Left renal pelvis (tissue), 4 donors: ENCODE data around the gene LCE5A. TPM values are rescaled to one million over a fixed set of nuclear protein-coding genes. Genes with fewer than 3 reads are reported as not detected.
"Not testable (repeated sequence)": the region's sequence is repeated elsewhere in the genome, so short reads cannot be mapped to it uniquely, and the experiment has no call there.

Experiments used
- DNase-seq, 4 donors: peaks; one replicate each; pipeline ENCODE4 v3.0.0-alpha.2; 2013; ENCODE audit warnings: low read depth in 4 of 4, low spot score in 3 of 4
- polyA plus RNA-seq, 4 donors: library from polyadenylated mRNA; unstranded; fragments of 120-200 nt; gene quantifications; one replicate each; pipeline ENCODE4 v1.2.1, GENCODE V29; 2013; ENCODE audit not compliant: insufficient read length in 4 of 4

Gene LCE5A
- not detected for polyA plus RNA-seq

DNA sequence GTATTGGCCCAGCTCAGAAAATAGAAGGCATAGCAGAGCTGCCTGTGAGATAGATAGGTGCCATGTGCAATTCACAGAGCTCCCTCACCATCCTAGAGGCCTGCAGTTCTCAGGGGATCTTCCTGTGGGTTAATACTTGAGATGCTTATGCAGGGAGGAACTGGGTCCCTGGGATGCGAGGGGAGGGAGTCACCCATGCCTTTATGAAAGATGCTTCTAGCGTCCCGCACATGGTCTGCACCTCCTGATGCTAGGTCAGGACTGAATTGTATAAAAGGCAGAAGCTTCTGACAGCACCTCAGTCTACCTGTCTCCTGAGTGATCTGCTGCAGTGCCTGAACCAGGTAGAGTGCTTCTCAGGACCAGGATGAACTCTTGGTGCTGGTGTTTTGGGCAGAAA lies at the start of gene LCE5A:
Gene LCE5A (plus strand): TSS at position 301 of the 400 bp plus-strand sequence. CDS start 732 bp downstream, outside the sequence.
- no peak for DNase-seq

DNA sequence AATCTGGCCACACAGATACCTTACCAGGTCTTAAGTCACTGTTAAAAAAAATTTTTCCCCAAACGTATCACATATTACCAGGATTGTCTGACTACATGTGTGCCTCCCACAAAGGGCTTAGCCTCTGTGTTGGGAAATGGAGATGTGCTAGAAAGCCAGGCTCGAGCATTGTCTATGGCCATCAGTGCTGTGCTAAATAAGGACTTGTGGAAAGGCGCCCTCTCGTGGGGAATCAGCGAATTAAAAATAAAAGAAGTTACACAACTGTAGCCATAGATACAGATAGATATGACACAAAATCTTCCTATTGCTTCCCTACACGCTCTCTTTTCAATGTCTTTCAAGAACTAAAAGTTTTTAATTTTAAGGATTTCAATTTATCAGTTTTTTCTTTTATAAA lies 49.1 kb upstream of the LCE5A start:
- no peak for DNase-seq

DNA sequence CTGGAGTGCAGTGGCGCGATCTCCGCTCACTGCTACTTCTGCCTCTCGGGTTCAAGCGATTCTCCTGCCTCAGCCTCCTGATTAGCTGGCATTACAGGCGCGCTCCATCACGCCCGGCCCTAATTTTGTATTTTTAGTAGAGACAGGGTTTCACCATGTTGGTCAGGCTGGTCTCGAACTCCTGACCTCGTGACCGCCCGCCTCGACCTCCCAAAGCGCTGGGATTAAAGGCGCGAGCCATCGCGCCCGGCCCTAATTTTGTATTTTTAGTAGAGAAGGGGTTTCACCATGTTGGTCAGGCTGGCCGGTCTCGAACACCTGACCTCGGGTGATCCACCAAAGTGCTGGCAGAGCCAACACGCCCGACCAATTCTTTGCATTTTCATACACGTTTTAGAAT lies 48.0 kb upstream of the LCE5A start:
- no peak for DNase-seq

DNA sequence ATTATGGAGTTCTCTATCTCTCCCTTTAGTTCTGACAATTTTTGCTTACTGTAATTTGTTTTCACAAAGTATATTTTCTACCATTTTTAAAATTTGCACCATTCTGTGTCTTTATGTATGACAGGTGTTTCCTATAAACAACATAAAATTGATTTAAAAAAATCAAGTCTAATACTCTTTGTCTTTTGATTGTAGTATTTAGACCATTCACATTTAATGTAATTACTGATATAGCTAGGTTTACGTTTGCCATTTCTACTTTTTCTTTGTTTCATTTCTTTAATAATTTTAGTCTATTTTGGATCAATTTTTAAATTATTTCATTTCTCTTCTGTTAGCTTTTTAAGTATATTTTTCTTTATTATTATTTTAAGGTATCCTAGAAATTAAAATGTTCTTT lies 44.4 kb upstream of the LCE5A start:
- DNase-seq = no peak

GRCh38 chr1:152473887-152474537 lies 36.6 kb upstream of the LCE5A start:
- DNase-seq = no peak

DNA sequence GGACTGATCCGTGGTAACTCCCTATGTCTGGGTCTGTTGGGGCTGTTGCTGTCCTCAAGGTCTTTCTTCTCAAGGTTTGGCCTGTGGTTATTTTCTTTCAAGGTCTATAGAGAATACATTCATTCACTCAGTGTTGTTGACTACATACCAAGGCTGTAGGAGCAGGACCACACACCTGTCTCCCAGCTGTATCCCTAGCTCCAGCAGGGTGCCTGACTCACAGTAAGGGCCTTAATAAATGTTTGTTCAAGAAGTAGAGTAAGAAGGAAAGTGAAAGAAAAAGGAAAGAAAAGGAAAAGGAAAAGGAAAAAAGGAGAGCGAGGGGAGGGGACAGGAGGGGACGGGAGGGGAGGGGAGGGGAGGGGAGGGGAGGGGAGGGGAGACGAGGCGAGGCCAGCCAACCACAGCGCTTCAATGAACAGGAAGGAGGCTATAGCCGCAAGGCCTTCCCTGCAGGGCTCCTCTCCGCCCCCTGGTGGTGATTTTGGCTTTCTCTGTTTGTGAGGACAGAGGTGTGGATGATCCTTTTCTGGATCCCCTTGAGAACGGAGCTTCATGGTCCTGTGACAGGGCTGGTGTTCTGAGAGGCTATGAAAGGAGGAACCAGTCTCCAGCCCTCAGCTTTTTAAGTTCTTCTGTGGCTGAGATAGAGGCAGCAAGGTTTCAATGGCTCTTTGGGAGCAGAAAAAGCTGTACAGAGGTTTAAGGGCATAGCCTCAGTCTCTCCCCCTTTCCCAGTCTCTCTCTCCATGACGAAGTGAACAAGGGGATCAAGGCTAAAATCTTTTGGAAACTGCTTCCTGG lies 30.6 kb upstream of the LCE5A start:
- no peak for DNase-seq

GRCh38 chr1:152481869-152482664 lies 28.5 kb upstream of the LCE5A start:
- no peak for DNase-seq

- no peak for DNase-seq
Observed at GRCh38 chr1:152486400-152487006, 24.1 kb upstream of the LCE5A start.

DNA sequence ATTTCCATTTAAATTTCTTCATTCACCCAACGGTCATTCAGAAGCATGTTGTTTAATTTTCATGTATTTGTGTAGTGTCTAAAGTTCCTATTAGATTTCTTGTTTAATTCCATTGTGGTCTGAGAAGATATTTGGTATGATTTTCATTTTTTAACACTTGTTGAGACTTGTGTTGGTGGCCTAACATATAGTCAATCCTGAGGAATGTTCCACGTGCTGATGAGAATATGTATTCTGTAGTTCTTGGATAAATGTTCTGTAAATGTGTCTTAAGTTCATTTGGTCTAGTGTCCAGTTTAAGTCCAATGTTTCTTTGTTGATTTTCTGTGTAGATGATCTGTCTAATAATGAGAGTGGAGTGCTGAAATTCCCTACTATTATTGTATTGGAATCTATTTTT lies 22.7 kb upstream of the LCE5A start:
- DNase-seq = no peak

- not testable (repeated sequence) for DNase-seq
Observed at GRCh38 chr1:152491537-152491936, 19.1 kb upstream of the LCE5A start.

DNA sequence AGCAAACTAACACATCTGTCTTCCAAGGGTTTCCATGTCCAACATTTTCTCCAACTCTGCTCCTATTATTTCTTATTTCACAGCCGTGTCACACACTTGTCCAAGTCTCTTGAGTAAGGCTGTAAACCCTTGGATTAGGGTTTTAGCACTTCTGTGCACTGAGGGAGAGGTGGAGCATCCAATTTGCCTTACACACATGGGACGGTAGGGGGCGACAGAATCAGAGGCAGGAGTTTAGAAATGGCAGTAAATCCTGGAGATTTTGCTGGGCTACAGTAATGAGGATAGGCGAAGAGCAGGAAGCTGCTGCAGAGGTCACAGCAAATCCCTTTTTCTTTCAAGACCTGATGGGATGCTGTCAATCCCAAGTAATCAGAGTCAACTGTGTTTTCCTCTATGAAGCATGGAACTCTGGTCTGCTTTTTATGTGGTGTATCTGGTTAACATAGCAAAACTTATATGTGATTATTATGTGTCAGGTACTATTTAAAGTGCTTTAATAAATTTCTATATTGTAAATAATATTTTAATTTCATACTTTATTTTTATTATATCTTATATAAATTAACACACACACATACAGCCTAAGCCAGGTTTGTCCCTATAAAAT lies 15.4 kb upstream of the LCE5A start:
- no peak for DNase-seq

DNA sequence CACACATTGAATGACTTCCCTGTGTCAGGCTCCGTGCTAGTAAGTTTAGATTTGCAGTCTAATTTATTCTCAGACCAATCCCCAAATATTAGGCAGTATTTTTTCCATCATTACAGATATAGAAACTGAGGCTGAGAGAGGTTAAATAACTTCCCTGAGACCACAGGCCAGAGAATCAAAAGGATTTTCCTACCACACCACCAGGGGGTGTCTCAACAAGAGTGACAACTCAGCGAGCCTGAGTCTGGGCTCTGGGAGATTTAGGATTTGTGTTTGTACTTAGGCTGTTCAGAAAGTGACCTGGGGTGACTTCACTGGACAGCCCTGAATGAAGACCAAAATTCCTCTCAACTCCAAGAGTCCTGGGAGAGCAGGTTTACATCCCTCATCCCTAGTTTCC lies 13.3 kb upstream of the LCE5A start:
- DNase-seq = no peak

DNA sequence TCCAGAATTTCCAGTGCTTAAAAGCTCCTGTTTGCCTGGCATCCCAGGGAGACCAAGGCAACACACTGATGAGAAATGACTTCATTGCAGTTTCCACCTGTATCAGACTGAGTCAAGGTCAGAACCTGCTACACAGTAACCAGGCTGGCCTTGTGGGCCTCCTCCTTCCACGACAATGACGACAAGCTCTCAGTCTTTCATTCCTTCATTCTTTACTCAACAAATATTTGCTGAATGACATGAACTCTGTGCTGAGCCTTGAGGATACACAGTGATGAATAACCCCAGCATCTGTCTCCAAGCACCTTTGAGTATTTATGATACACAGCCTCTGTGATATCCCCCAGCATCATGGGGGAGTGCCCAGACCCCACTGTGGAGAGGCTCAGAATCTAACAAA lies 8.9 kb upstream of the LCE5A start:
- no peak for DNase-seq

GRCh38 chr1:152502496-152503180 lies 8.0 kb upstream of the LCE5A start:
- no peak for DNase-seq

GRCh38 chr1:152505083-152505482 lies 5.5 kb upstream of the LCE5A start:
- no peak for DNase-seq

GRCh38 chr1:152506899-152507498 lies 3.6 kb upstream of the LCE5A start:
- no peak for DNase-seq

DNA sequence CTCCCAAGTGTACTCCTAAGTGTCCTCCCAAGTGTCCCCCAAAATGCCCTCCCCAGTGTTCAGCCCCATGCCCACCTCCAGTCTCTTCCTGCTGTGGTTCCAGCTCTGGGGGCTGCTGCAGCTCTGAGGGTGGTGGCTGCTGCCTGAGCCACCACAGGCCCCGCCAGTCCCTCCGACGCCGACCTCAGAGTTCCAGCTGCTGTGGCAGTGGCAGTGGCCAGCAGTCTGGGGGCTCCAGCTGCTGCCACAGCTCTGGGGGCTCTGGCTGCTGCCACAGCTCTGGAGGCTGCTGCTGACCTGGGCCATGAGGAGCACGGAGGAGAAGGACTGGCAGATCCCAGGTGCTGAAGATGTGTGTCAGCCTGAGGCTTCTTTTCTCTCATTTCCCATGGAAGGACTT lies 993 bp downstream of the LCE5A start:
- DNase-seq = no peak

- no peak for DNase-seq
Observed at GRCh38 chr1:152513081-152513480, 2.5 kb downstream of the LCE5A start.

- DNase-seq = peak in 1 of 4 donors; percentile 9
Observed at GRCh38 chr1:152514715-152515433, 4.3 kb downstream of the LCE5A start.
